CD4-positive, alpha-beta T cell treated with Interleukin-4 for 4 hours (primary cell): ENCODE results near the gene PLA2G6.

Source experiments
- DNase-seq: peaks from one replicate; pipeline ENCODE4 v3.0.0-alpha.2; 2020

Gene PLA2G6

GRCh38 chr22:38213319-38213989 is 31.8 kb upstream of the PLA2G6 start:
- no peak for DNase-seq

- DNase-seq = no peak
Measured at GRCh38 chr22:38212442-38212841, 30.8 kb upstream of the PLA2G6 start.

GRCh38 chr22:38211556-38211955 is 29.9 kb upstream of the PLA2G6 start:
- DNase-seq = no peak

- DNase-seq = no peak
Measured at GRCh38 chr22:38208551-38208968, 26.9 kb upstream of the PLA2G6 start.

- DNase-seq = no peak
Measured at GRCh38 chr22:38207898-38208432, 26.3 kb upstream of the PLA2G6 start.

- DNase-seq = no peak
Measured at GRCh38 chr22:38205261-38206128, 23.9 kb upstream of the PLA2G6 start.

- no peak for DNase-seq
Measured at GRCh38 chr22:38204784-38205183, 23.2 kb upstream of the PLA2G6 start.

- no peak for DNase-seq
Measured at GRCh38 chr22:38203855-38204514, 22.4 kb upstream of the PLA2G6 start.

GRCh38 chr22:38203090-38203810 is 21.6 kb upstream of the PLA2G6 start:
- peak; percentile 34 for DNase-seq

- peak; percentile 46 for DNase-seq
Measured at GRCh38 chr22:38202437-38203089, 20.9 kb upstream of the PLA2G6 start.

GRCh38 chr22:38201711-38202436 is 20.2 kb upstream of the PLA2G6 start, which contains the start of gene MAFF:
Gene MAFF (plus strand): TSS chr22:38201994. CDS start chr22:38213854, 11,860 bp downstream.
- peak; percentile 93 for DNase-seq

- no peak for DNase-seq
Measured at GRCh38 chr22:38201371-38201710, 19.7 kb upstream of the PLA2G6 start.

- no peak for DNase-seq
Measured at GRCh38 chr22:38199826-38200559, 18.4 kb upstream of the PLA2G6 start.

GRCh38 chr22:38196791-38197419 is 15.3 kb upstream of the PLA2G6 start:
- no peak for DNase-seq

GRCh38 chr22:38193580-38193979 is 11.9 kb upstream of the PLA2G6 start:
- DNase-seq = no peak

- no peak for DNase-seq
Measured at GRCh38 chr22:38192475-38192863, 10.8 kb upstream of the PLA2G6 start.

- no peak for DNase-seq
Measured at GRCh38 chr22:38191731-38192474, 10.3 kb upstream of the PLA2G6 start.

- DNase-seq = no peak
Measured at GRCh38 chr22:38191055-38191454, 9.4 kb upstream of the PLA2G6 start.

GRCh38 chr22:38190581-38190980 is 9.0 kb upstream of the PLA2G6 start:
- DNase-seq = no peak

GRCh38 chr22:38189104-38189503 is 7.5 kb upstream of the PLA2G6 start:
- no peak for DNase-seq
